Stimulated activated CD8-positive, alpha-beta memory T cell treated with anti-CD3 and anti-CD28 coated beads, Interleukin-15, amount 100 ng/mL, for 1 hour (primary cell): ENCODE results near the gene MAST4.
"Not testable (repeated sequence)": the region's sequence is repeated elsewhere in the genome, so short reads cannot be mapped to it uniquely, and the experiment has no call there.

Experiments
- DNase-seq: peaks from one replicate; pipeline ENCODE4 v3.0.0-alpha.2; 2020; ENCODE audit warnings: low read depth

MAST4 gene

GRCh38 chr5:67163231-67163756 lies 567.1 kb downstream of the MAST4 start:
- no peak for DNase-seq

GRCh38 chr5:67163863-67164595 lies 567.8 kb downstream of the MAST4 start:
- DNase-seq = no peak

GRCh38 chr5:67164856-67165525 lies 568.8 kb downstream of the MAST4 start:
- DNase-seq = no peak

- DNase-seq = peak; percentile 56
Measured at GRCh38 chr5:67165526-67166459, 569.6 kb downstream of the MAST4 start.

GRCh38 chr5:67166460-67167285 lies 570.5 kb downstream of the MAST4 start:
- peak; percentile 42 for DNase-seq

GRCh38 chr5:67168069-67168468 lies 571.9 kb downstream of the MAST4 start:
- DNase-seq = no peak

- DNase-seq = no peak
Measured at GRCh38 chr5:67170767-67171166, 574.6 kb downstream of the MAST4 start.

- DNase-seq = not testable (repeated sequence)
Measured at GRCh38 chr5:67173351-67173750, 577.2 kb downstream of the MAST4 start.

- DNase-seq = no peak
Measured at GRCh38 chr5:67173959-67174358, 577.8 kb downstream of the MAST4 start.

GRCh38 chr5:67176936-67177335 lies 580.7 kb downstream of the MAST4 start:
- DNase-seq = no peak

- no peak for DNase-seq
Measured at GRCh38 chr5:67178085-67178484, 581.9 kb downstream of the MAST4 start.

GRCh38 chr5:67178966-67179365 lies 582.8 kb downstream of the MAST4 start:
- no peak for DNase-seq

GRCh38 chr5:67179697-67180361 lies 583.6 kb downstream of the MAST4 start:
- DNase-seq = no peak

GRCh38 chr5:67181648-67182221 lies 585.5 kb downstream of the MAST4 start:
- DNase-seq = no peak

- no peak for DNase-seq
Measured at GRCh38 chr5:67182301-67182790, 586.2 kb downstream of the MAST4 start.

- no peak for DNase-seq
Measured at GRCh38 chr5:67183859-67184258, 587.7 kb downstream of the MAST4 start.

- DNase-seq = no peak
Measured at GRCh38 chr5:67187006-67187715, 591.0 kb downstream of the MAST4 start.

- DNase-seq = no peak
Measured at GRCh38 chr5:67188274-67189078, 592.3 kb downstream of the MAST4 start.

GRCh38 chr5:67189079-67189354 lies 592.8 kb downstream of the MAST4 start:
- no peak for DNase-seq
